Measurements from ENCODE around the gene TRUB2.
"Not testable (repeated sequence)": the region's sequence is repeated elsewhere in the genome, so short reads cannot be mapped to it uniquely, and the experiment has no call there.

Gene TRUB2

DNA sequence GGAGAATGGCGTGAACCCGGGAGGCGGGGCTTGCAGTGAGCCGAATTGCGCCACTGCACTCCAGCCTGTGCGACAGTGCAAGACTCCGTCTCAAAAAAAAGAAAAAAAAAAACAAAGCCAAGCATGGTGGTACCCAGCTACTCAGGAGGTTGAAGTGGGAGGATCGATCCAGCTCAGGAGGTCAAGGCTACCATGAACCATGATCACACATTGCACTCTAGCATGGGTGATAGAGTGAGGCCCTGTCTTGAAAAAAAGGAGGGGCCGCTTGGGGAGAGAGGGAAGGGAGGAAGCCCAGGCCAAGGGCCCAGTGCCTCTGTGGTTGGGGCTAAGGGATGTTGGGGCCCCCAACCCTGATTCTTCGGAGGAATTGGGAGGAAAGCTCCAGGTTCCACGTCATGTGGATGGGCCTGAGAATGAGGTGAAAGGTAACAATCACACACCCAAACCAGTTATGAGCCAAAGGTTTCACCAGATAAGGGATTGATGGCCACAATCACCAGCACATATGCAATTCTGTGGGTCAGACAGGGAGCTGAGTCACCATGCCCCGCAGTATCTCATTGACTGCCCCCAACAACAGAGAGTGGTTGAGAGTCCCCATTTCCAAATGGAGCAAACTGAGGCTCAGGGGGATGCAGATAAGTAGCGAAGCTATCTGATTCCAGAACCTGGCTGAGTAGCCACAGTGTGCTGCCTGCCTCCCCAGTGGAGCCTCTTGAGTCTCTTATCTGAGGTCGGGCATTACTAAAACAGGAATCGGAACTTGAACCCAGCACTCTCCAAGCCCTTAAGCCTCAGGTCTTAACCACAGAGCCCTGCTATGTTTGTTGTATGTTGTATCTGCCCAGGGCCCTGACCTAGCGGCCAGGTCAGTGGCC, 25.7 kb downstream of the TRUB2 start:
- DNase-seq = no peak

DNA sequence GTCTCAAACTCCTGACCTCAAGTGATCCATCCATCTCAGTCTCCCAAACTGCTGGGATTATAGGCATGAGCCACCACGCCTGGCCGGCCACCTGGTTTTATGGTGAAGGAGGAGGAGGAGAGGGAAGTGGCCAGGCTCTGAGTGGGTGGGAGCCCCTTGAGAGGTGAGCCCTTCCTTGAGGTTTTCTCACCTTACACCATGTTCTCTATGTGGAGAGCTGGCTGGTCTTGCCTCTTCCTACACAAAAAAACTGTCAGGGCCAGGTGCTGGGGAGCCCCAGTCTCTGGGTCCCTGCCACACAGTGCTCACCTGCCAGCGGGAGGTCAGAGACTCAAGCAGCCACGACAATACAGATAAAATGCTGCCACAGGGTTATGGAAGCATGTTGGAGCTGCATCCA, 28.1 kb downstream of the TRUB2 start:
- no peak for DNase-seq

DNA sequence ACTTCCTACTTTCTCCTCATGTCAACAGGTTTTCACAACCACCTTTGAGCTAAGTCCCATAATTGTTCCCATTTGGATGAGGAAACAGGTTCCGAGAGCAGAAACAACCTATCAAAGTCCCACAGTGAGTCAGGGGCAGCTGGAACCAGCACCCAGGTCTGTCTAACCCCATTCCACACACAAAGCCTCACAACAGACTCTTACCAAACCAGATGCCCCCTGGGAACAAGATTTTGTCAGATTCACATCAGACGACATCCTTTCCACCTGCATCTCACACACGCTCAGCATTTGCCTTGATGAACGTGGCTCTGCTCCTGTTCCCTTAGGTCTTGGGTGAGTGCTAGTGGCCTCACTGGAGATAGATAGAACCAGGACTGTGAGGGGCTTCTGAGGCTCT, 29.2 kb downstream of the TRUB2 start:
- DNase-seq = no peak

DNA sequence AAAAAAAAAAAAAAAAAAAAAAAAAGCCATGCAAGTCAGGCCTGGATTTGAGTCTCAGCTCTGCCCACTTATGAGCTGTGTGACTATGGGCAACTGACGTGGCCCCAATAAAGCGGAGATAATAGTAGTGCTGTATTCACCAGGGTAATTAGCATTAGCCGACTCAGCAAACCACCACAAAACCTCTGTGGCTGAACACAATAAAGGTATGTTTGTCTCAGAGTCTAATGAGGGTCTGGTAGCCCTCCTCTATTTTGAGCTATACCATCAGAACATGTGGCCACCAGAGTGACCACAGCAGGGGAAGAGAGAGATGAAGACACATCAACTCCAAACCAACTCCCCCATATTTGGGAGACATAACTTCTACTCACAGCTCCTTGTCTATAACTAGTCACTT, 30.2 kb downstream of the TRUB2 start:
- DNase-seq = no peak

DNA sequence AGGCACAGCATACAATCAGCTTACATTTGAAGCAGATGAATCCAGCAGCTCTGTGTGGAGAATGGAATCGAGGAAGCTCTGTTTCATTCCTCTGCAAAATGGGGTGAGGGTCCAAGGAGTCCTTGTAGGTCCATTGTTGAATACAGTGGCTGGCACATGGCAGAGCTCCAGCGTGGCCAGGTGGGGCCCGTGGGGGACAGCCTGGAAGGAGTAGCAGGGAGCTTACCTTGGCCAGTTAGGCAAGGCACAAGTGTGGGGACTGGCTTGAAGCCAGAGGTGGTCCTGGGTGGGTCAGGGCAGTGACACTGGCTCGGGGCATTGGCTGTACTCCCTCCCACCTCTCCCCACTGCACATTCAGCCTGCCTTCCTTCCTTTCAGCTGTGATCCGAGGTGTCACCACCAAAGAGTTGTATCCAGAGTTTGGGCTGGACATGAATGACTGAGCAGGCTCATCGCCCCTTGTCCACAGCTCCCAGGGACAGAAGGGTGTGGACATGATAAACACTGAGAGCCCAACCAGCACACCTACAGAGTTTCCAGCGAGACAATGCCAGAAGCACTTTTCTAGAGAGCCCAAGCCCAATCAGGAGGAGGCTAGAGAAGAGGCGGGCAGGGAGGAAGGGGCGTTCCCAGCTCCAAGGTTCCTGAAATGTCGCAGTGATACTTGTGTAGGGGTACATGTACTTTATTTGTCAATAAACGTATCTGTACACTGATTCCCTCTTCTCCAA, 33.8 kb downstream of the TRUB2 start:
- no peak for DNase-seq

DNA sequence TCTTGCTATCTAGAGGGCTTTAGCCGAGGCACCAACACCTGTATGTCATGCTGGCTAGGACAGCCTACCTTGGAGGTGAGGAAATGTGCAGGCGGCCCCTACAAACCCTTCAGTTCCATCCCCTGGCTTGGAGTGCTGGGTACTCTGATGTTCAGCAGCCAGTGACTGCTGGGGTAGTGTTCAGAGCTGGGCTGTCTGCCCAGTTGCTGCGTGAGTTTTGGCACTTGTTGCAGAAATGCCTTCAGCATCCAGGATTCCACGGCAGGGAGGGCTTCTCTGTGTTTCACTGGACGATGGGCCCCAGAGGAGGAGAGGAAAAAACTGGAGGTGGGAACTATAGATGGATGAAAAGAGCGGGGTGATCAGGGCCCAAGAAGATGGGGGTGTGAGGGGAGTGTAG, 35.8 kb downstream of the TRUB2 start:
- DNase-seq = no peak

DNA sequence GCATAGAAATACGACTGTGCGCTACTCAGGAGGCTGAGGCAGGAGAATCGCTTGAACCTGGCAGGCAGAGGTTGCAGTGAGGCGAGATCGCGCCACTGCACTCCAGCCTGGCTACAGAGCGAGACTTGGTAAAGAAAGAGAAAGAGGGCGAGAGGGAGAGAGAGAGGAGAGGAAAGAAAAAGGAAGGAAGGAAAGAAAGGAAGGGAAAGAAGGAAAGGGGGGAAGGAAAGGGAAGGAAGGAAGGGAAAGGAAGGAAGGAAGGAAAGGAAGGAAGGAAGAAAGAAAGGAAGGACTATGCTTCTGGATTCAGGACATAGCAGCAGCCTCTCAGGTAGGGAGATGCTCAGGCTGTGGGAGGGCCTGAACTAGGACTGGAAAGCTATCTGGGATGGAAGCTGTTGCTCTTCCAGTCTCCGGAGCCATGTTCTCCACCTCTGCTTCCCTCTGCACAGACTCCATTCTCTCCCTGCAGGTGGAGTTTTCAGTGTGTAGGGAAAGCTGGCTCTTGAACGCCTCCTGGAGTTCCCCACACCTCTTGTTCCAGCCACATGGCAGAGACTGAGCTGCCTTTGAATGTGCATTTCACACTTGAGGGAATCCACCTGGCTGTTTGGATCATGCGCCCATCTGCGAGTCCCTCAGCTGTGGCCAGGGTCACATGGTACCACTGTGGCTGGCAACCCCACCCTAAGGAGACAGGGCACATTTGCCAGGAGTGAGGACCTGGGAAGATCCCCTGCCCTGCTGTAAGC, 37.0 kb downstream of the TRUB2 start:
- no peak for DNase-seq

DNA sequence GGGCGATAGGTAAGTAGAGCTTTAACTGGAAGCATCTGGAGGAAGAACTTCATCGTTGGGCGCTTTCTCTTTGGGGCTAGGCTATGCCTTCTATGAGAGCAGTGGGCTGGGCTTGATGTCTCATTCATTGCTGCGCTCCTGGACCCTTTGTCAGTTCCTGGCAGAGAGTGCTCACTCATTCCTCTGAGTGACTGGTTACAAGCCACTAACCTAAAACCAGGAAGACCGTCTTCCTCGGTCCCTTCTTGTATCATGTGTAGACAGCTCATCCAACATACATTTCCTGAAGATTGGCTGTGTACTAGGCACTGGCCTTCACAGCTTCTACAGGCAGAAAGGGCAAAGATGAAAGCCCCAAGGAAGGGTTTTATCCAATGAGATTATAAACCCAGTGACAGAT, 39.7 kb downstream of the TRUB2 start:
- DNase-seq = no peak

DNA sequence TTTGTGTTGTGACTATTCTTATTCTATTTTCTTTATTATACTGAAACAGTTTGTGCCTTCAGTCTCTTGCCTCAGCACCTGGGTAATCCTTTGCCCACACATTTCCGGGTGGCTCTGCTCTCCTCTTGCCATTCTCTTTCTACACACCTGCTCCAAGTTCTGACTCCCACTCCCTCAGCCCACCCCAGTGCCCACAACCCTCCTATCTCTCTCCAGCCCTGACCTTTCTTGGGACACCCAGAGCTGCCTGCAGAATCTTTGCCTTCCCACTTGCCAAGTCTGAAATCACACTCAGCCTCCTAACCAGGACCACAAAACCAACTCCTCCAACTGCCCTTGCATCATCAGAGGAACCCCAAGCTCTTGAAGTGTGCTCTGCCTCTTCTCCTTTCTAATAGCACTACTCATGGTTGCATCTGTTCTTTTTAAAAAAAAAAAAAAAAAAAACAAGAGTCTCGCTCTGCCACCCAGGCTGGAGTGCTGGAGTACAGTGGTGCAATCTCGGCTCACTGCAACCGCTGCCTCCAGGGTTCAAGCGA, 42.1 kb downstream of the TRUB2 start:
- no peak for DNase-seq

DNA sequence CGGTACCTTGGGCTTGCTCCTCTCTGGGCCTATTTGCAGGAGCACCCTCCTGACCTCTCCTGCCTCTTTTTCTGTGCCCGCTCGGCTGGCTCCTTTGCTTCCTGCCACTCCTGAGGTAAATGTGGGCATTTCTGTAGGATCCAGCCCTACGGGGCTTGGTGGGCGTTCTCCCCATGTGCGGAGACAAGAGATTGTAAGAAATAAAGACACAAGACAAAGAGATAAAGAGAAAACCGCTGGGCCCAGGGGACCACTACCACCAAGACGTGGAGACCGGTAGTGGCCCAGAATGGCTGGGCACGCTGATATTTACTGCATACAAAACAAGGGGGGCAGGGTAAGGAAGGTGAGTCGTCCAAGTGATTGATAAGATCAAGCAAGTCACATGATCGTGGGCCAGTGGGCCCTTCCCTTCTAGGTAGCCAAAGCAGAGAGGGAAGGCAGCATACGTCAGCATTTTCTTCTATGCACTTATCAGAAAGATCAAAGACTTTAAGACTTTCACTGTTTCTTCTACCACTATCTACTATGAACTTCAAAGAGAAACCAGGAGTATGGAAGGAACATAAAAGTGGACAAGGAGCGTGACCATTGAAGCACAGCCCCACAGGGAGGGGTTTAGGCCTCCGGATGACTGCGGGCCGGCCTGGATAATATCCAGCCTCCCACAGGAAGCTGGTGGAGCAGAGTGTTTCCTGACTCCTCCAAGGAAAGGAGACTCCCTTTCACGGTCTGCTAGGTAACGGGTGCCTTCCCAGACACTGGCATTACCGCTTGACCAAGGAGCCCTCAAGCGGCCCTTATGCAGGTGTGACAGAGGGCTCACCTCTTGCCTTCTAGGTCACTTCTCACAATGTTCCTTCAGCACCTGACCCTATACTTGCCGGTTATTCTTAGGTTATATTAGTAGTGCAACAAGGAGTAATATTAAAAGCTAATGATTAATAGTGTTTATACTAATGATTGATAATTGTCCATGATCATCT, 42.9 kb downstream of the TRUB2 start:
- not testable (repeated sequence) for DNase-seq

DNA sequence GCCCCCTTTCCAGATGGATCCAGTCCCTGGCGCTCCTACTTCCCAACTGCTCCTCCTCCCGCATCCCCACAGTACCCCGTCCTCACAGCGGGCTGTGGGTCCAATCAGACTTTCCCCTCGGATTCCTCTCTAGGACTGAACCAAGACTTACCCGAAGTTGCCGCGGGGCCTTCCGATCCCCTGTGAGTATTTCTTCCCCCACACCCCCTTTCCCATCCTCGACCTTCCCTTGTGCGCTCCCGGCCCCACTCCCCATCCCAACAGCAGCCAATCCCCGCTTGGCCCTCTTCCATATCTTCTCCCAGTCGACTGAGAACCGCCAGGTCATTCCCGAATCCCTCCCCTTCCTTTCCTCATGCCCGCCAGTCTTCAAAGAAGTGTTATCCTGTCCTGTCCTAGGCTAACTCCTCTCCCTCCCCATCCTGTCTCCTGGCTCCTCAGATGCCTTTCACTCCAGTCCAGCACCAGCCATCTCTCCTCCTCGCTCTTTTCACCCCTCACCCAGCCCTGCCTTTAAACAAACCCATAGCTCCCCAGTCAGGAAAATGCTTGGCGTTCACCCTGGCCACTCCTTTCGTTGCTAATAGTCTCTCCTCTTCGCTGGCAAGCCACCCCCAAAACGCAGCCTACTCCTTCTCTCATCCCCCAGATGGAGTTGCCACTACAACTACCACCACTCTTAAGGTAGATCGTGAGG, 45.5 kb downstream of the TRUB2 start:
- peak; percentile 10 for DNase-seq

DNA sequence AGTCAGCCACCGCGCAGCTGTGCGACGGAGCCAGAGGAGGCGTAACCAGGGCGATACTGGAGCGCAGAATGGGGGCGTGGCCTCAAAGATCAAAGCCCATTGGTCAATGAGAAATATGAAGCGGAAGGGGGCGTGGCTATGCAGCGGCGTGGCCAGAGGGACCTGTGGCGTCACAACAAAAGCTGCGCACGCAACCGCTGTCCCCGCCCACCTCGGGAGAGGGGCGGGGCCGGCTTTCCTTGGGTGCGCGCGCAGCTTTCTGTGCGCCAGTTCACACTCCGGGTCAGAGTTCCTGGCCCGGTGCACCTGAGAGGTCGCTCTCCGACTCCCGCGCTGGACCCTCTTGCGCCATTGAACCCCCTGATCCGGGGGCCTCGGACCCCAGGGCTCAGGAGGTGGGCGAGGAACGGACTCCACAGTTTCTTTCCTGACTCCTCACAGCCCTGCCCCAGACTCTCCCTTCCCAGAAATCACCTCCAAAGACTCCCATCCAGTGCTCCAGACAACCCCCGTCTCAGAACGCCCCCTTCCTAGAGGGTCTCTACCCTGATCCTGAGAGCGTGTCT, 46.2 kb downstream of the TRUB2 start, which contains the start of gene SWI5:
SWI5 (plus strand) TSS at position 269 of the 566 bp plus-strand sequence.
- peak; percentile 100 for DNase-seq

DNA sequence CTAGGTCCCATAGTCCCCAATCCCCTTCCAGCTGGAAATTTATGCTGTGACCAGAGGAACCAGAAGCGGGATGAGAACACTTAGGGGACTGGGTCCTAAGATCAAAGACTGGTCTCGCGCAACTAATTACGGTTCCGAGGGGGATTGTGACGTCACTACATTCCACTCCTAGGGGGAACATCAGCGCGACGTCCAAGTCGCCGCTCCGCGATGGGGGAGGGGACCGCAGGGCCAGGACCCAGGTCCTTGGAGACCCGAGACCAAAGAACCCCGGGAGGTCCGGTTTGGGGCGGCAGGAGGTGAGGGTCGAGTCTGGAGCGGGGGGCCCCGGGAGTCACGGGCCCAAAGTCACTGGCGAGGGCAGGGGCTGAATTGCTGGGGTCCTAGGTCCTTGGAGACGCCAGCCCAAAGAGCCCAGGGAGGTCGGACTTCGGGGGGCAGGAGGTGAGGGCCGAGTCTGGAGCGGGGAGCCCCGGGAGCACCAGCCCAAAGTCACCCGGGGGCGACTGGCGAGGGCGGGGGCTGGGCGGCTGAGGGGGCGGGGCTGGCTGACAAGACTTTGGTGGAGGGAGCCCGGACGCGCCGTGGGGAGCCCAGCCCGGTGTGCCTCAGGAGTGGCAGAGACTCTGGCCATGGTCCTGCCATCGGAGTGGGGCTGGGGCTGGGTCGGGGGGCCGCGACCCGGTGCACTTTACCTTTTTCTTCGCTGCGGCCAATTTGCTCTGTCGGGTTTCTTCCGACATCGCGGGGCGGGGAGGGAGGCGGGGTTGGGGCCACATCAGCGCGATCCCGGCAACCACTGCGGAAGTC, 46.8 kb downstream of the TRUB2 start, which contains the start of gene GOLGA2:
GOLGA2 (minus strand) TSS at position 810 of the 810 bp plus-strand sequence; CDS start at position 779, 31 bp downstream.
- DNase-seq = no peak

DNA sequence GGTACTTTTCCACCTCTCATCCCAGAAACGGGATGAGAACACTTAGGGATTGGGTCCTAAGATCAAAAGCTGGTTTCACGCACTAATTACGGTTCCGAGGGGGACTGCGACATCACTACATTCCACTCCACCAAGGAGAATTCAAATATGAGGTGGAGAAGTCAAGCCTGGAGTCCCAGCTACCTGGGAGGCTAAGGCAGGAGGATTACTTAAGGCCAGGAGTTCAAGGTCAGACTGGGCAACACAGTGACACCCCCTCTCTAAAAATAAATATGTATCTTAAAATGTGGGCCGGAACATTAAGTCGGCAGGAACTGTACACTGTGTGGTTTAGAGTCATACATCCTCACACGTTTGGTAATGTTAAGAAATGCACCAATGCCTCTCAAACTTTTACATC, 48.0 kb downstream of the TRUB2 start:
- DNase-seq = no peak

DNA sequence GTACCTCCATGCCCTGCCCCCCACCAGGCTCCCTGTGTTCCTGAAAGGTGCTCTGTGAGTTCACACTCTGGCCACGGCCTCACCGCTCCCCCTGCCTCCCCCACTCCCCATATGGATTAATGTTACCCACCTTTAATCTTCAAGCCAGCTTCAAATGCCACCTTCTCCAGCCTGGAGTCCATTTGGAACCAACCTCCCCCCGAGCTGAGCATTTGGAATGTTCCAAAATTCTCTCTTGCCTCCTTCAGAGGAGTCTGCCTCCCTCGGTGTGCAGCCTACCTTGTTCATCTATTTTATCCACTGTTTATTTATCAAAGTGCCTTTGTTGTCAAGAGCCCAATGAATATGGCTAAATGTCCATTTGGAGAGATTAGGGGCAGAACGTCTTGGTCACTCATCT, 50.7 kb downstream of the TRUB2 start:
- DNase-seq = no peak

DNA sequence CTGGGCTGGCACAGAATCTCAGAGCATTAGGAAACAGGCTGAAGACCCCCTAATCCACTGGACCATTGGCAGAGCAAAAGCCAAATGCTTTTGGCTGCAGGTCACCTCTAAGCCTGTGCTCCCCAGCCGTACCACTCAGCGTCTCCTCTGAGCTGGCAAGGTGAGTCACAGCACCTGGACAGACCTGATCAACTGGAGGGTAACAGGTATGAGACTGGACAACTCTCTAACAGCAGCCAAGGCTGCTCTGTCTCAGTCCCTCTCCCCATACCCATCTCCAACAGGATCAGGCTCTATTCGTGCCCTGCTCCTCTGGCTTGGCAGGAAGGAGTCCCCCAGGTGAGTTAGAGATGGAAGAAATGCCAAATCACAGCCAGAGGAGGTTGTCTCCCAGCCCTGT, 51.1 kb downstream of the TRUB2 start:
- DNase-seq = no peak

DNA sequence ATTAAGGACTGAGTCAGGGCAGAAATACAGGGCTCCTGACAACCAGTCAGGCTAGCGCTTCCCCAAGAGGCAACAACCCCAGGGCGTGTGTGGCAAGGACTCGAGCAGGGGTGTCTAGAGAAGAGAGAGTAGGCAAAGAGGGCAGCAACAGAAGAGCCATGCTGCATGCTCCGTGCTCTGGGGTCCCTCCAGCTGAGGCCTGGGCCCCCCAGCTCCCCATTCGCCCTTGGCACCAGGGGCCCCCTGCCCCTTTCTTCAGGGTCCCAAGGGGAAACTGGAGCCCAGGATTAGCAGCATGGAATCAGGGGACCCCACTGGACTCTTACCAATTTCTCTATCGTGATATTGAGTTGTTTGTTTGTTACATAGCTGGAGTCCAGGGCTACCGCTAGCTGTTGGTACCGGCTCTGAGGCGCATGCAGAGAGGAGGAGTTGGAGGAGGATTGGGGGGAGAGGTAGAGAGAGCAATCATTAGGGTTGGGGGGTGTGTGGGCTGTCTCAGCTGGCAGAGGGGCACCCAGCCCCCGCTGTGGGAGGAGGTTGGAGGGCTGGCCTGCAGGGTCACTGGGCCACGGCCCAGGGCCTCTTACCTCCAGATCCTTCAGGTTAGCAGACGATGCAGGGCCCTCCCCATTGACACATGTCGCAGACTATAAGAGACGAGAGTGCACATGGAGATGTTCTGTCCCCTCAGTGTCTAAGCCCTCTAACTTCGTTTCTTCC, 55.2 kb downstream of the TRUB2 start:
- DNase-seq = no peak

DNA sequence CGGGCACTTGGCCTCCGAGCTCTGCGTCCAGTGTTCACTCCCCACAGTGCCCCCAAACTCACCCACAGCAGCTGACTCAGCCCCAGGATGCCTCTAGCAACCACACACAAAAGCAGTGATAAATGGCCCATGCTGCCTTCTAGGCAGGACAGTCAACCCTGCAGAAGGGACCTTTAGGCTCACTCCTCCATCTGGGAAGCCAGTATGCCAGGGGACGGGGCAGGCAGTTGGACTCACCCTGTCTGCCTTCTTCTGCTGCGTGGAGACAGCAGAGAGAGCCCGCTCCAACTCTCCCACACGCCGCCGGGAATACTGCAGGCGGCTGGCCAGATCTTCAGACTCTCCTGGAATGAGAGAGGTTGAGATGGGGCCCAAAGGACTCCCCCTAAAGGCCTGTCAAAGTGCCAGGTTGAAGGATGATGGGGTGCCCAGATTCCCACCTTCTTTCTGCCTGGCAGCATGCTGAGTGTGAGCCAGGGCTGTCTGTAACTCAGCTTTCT, 56.8 kb downstream of the TRUB2 start:
- DNase-seq = no peak

DNA sequence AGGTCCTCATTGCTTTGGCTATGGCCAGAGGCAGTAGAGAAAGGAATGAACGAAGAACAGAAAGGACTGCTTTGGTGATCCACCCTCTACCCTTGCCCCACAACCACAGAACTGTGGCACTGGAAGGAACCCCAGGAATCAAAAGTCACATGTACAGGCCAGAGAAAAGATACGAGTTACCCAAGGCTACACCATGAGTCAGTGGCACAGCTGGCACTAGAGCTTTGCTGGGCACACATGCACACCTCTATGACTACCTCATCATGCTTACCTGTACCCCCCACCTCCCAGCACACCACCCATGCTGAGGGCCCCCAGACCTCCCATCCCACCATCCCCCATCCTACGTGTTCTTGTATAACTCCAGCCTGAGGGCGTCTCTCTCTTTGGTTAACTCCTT, 59.6 kb downstream of the TRUB2 start:
- DNase-seq = no peak
